ENCODE measurements around the gene WDR91. TPM values are rescaled to one million over a fixed set of nuclear protein-coding genes. Genes with fewer than 3 reads are reported as not detected.
"Not testable (repeated sequence)": the region's sequence is repeated elsewhere in the genome, so short reads cannot be mapped to it uniquely, and the experiment has no call there.

WDR91 gene
- total RNA-seq, 1 donor from 2014 or later, result 23.1 TPM

- no peaks in the 10 kb centered on the region for H3K27me3 Mint-ChIP-seq
- peaks cover 2% of the 10 kb centered on the region for H3K36me3 Mint-ChIP-seq (ENCODE audit: insufficient read depth)
Measured at GRCh38 chr7:135215698-135216097, 4.4 kb upstream of the WDR91 start.

GRCh38 chr7:135215180-135215579 lies 3.9 kb upstream of the WDR91 start:
- Mint-ChIP-seq H3K4me3 (ENCODE audit: low read depth) (no peak overlapping the region), H3K4me1 (ENCODE audit: low read depth) (peaks cover 22% of the 10 kb centered on the region), H3K27me3 (no peaks in the 10 kb centered on the region), H3K36me3 (ENCODE audit: insufficient read depth) (peaks cover 1% of the 10 kb centered on the region), H3K27ac (no peak overlapping the region), H3K9me3 (ENCODE audit: low read depth) (peaks cover 4% of the 10 kb centered on the region)
- no peak for TF ChIP-seq CTCF (IDR thresholded peaks at IDR 0.05; ENCODE audit: unreplicated experiment)
- no peak for DNase-seq (ENCODE audit: low spot score, unreplicated experiment)

More at GRCh38 chr7:135215698-135216097, 4.4 kb upstream of the WDR91 start:
- no peak for TF ChIP-seq CTCF (IDR thresholded peaks at IDR 0.05; ENCODE audit: unreplicated experiment)
- no peak overlapping the region for H3K27ac Mint-ChIP-seq
- H3K4me1 Mint-ChIP-seq (ENCODE audit: low read depth), result peaks cover 17% of the 10 kb centered on the region
- no peak overlapping the region for H3K4me3 Mint-ChIP-seq (ENCODE audit: low read depth)
- peaks cover 10% of the 10 kb centered on the region for H3K9me3 Mint-ChIP-seq (ENCODE audit: low read depth)
- DNase-seq (ENCODE audit: low spot score, unreplicated experiment), result no peak

GRCh38 chr7:135213831-135214230 lies 2.5 kb upstream of the WDR91 start:
- Mint-ChIP-seq H3K27me3 (no peaks in the 10 kb centered on the region), H3K4me1 (ENCODE audit: low read depth) (peaks cover 22% of the 10 kb centered on the region), H3K9me3 (ENCODE audit: low read depth) (no peaks in the 10 kb centered on the region), H3K27ac (no peak overlapping the region), H3K36me3 (ENCODE audit: insufficient read depth) (no peaks in the 10 kb centered on the region), H3K4me3 (ENCODE audit: low read depth) (peak overlapping the region; percentile 25)
- TF ChIP-seq CTCF (IDR thresholded peaks at IDR 0.05; ENCODE audit: unreplicated experiment), result no peak
- DNase-seq (ENCODE audit: low spot score, unreplicated experiment), result no peak

GRCh38 chr7:135211946-135212685 lies 790 bp upstream of the WDR91 start:
- H3K27me3 Mint-ChIP-seq; H3K9me3 Mint-ChIP-seq (ENCODE audit: low read depth); DNase-seq (ENCODE audit: low spot score, unreplicated experiment); H3K36me3 Mint-ChIP-seq (ENCODE audit: insufficient read depth): not testable (repeated sequence)
- Mint-ChIP-seq H3K4me3 (ENCODE audit: low read depth) (peak overlapping the region; percentile 95), H3K27ac (peak overlapping the region; percentile 97), H3K4me1 (ENCODE audit: low read depth) (peaks cover 25% of the 10 kb centered on the region)

- Mint-ChIP-seq H3K27me3 (no peaks in the 10 kb centered on the region), H3K4me3 (ENCODE audit: low read depth) (peak overlapping the region; percentile 95), H3K36me3 (ENCODE audit: insufficient read depth) (no peaks in the 10 kb centered on the region), H3K27ac (no peak overlapping the region), H3K4me1 (ENCODE audit: low read depth) (peaks cover 23% of the 10 kb centered on the region), H3K9me3 (ENCODE audit: low read depth) (no peaks in the 10 kb centered on the region)
- no peak for DNase-seq (ENCODE audit: low spot score, unreplicated experiment)
- no peak for TF ChIP-seq CTCF (IDR thresholded peaks at IDR 0.05; ENCODE audit: unreplicated experiment)
Measured at GRCh38 chr7:135210888-135211178, 493 bp downstream of the WDR91 start.

GRCh38 chr7:135209225-135209834 lies 2.0 kb downstream of the WDR91 start:
- DNase-seq (ENCODE audit: low spot score, unreplicated experiment), result no peak
- H3K4me3 Mint-ChIP-seq (ENCODE audit: low read depth), result no peak overlapping the region
- peaks cover 23% of the 10 kb centered on the region for H3K4me1 Mint-ChIP-seq (ENCODE audit: low read depth)
- H3K36me3 Mint-ChIP-seq (ENCODE audit: insufficient read depth), result peaks cover 3% of the 10 kb centered on the region
- no peak overlapping the region for H3K27ac Mint-ChIP-seq
- H3K27me3 Mint-ChIP-seq, result no peaks in the 10 kb centered on the region
- no peak for TF ChIP-seq CTCF (IDR thresholded peaks at IDR 0.05; ENCODE audit: unreplicated experiment)
- H3K9me3 Mint-ChIP-seq (ENCODE audit: low read depth), result no peaks in the 10 kb centered on the region
